ENCODE data around the gene ARHGAP31. TPM values are rescaled to one million over a fixed set of nuclear protein-coding genes. Genes with fewer than 3 reads are reported as not detected.

ARHGAP31 gene
- total RNA-seq, 2 donors from 2014 or later = 5.7 to 7.9 TPM

GRCh38 chr3:119289404-119289770 is 4.8 kb upstream of the ARHGAP31 start:
- peaks cover 8% of the 10 kb centered on the region for H3K4me1 ChIP-seq
- H3K27ac ChIP-seq = no peak overlapping the region
- no peak for ATAC-seq
- TF ChIP-seq, protein P1, sequence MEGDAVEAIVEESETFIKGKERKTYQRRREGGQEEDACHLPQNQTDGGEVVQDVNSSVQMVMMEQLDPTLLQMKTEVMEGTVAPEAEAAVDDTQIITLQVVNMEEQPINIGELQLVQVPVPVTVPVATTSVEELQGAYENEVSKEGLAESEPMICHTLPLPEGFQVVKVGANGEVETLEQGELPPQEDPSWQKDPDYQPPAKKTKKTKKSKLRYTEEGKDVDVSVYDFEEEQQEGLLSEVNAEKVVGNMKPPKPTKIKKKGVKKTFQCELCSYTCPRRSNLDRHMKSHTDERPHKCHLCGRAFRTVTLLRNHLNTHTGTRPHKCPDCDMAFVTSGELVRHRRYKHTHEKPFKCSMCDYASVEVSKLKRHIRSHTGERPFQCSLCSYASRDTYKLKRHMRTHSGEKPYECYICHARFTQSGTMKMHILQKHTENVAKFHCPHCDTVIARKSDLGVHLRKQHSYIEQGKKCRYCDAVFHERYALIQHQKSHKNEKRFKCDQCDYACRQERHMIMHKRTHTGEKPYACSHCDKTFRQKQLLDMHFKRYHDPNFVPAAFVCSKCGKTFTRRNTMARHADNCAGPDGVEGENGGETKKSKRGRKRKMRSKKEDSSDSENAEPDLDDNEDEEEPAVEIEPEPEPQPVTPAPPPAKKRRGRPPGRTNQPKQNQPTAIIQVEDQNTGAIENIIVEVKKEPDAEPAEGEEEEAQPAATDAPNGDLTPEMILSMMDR (IDR thresholded peaks at IDR 0.05) = no peak
- TF ChIP-seq POLR2A (IDR thresholded peaks at IDR 0.05) = no peak
- WGBS, 2 donors = 77 to 83% methylated on average over 2 of the region's 2 CpGs
- H3K36me3 ChIP-seq (replicated peaks in 1 of 2; ENCODE audit: insufficient read depth in 1 of 2, low read depth in 2 of 2) = no peaks in the 10 kb centered on the region
- peak in 1 of 4 donors; percentile 23 for DNase-seq
- no peaks in the 10 kb centered on the region for H3K27me3 ChIP-seq
- intact Hi-C loops (cut with DNase I) = no loop called here
- H3K9me3 ChIP-seq = no peaks in the 10 kb centered on the region
- no peak overlapping the region for H3K4me3 ChIP-seq

DNA sequence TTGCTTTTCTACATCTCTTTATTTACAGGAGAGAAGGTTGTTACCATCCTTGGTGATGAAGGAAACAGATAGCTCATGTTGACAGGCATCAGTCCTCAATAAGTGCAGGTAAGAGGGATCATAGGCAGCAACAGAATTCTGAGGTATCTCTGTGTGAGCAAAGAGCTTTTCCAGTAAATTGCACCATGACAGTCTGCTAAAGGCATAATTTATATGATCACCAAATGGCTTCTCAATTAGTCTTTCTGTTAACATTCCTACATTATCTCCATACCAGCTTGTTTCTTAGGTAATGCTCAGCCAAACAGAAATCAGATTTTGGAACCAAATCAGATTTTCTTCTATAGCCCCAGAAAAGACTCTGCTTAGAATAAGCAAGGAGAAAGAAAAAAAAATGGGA is 3.6 kb upstream of the ARHGAP31 start:
- ATAC-seq (no peak), DNase-seq (no peak)
- Histone ChIP-seq H3K36me3 (replicated peaks in 1 of 2; ENCODE audit: insufficient read depth in 1 of 2, low read depth in 2 of 2) (no peaks in the 10 kb centered on the region), H3K4me3 (no peak overlapping the region), H3K9me3 (no peaks in the 10 kb centered on the region), H3K27ac (no peak overlapping the region), H3K27me3 (no peaks in the 10 kb centered on the region), H3K4me1 (peaks cover 8% of the 10 kb centered on the region)
- intact Hi-C loops (cut with DNase I) = no loop called here
- no peak for TF ChIP-seq POLR2A (IDR thresholded peaks at IDR 0.05)
- TF ChIP-seq, protein P1 (IDR thresholded peaks at IDR 0.05) = no peak

DNA sequence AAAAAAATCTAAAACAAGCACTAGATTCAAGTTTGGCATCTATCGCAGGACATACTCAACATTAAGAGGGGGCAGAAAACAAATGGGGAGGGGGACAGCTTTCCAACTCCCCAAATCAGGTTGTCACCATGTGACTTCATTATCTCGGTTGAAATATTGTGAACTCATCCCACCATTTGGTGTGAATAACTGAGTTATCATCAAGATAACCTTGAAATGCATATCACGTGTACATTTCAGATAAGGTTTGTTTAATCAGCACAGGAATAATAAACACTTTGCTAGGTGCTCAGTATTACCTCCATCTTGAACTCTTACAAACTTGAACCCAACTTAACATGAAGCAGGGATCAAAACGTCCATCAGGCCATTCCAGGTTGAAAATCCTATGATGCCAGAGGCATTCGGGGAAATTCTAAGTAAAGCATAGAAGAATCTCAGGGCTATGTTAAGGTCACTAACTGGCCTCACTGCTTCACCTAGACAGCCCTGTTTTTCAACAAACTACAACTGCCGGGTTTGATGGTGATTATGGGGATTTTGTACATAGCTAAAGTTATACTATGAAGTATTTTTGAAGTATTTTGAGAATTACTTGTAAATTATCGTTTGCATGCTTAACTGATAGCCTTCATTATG is 3.0 kb upstream of the ARHGAP31 start:
- DNase-seq = no peak

GRCh38 chr3:119292666-119293065 is 1.5 kb upstream of the ARHGAP31 start:
- peaks cover 8% of the 10 kb centered on the region for H3K4me1 ChIP-seq
- no peaks in the 10 kb centered on the region for H3K9me3 ChIP-seq
- intact Hi-C loops (cut with DNase I) = no loop called here
- no peaks in the 10 kb centered on the region for H3K27me3 ChIP-seq
- DNase-seq (no peak), ATAC-seq (no peak)
- H3K36me3 ChIP-seq (replicated peaks in 1 of 2; ENCODE audit: insufficient read depth in 1 of 2, low read depth in 2 of 2) = no peaks in the 10 kb centered on the region
- TF ChIP-seq, protein P1 (IDR thresholded peaks at IDR 0.05) = no peak
- no peak for TF ChIP-seq POLR2A (IDR thresholded peaks at IDR 0.05)
- H3K27ac ChIP-seq = no peak overlapping the region
- WGBS, 2 donors = 80 to 86% methylated on average over 4 of the region's 4 CpGs
- no peak overlapping the region for H3K4me3 ChIP-seq

More for the DNA sequence above, 3.0 kb upstream of the ARHGAP31 start:
- no peaks in the 10 kb centered on the region for H3K27me3 ChIP-seq
- intact Hi-C loops (cut with DNase I) = no loop called here
- no peak overlapping the region for H3K27ac ChIP-seq
- H3K36me3 ChIP-seq (replicated peaks in 1 of 2; ENCODE audit: insufficient read depth in 1 of 2, low read depth in 2 of 2) = no peaks in the 10 kb centered on the region
- H3K4me3 ChIP-seq = no peak overlapping the region
- no peaks in the 10 kb centered on the region for H3K9me3 ChIP-seq
- no peak for ATAC-seq
- 39 to 44% methylated on average over 7 of the region's 7 CpGs for WGBS, 2 donors
- peaks cover 8% of the 10 kb centered on the region for H3K4me1 ChIP-seq
- no peak for TF ChIP-seq POLR2A (IDR thresholded peaks at IDR 0.05)
- TF ChIP-seq, protein P1 (IDR thresholded peaks at IDR 0.05) = no peak
